NCI-H2227 (cell line): ENCODE results near the gene SELENOO.
A peak's percentile ranks its signal among the peaks of the same experiment; 100 is the strongest.

Source experiments
- DNase-seq: peaks from one replicate; lab custom pipeline; 2025; ENCODE audit not compliant: unreplicated experiment; lab: John Stamatoyannopoulos, UW

SELENOO gene

DNA sequence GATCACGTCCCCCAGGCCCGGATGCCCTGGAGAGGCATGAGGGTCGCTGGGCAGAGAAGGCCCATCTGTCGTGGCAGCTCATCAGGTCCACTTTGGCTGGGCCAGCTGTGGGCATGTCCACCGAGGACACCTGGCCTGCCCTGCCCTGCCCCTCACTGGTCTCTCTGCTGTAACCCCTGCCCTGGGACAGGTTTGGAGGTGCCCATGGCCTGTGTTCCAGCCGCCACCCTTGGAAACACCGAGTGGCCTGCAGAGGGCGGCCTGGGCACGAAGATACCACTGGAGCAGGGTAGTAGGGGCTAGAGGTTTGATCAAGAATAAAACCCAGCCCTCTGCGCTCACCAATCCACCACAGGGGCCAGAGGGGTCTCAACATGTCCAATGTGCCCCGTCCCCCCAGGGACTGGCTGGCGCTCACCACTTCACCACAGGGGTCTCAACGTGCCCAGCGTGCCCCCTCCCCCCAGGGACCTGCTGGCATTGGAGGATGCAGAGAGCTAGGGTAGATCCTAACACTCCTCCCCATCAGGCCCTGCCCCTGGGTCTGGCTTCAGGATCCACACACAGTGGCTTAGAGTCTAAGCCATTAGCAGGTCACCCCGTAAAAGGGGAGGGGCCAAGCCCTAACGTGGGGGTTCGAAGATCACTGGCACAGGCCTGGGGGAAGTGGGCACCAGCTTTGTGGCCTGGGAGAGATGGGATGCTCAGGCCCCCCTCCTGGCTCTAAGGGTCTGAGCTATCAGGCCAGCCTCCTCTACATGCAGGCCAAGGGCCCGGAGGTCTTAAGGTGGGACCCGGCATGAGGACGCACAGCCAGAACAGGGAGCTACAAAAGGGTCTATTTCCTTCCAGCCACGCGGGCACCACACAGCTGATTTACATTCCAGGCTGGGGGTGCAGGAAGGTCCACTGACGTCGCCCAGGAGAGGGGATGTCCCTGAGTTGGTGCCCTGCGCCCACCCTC is 51.6 kb downstream of the SELENOO start:
- peak; percentile 32 for DNase-seq

GRCh38 chr22:50253046-50253915 is 52.5 kb downstream of the SELENOO start:
- no peak for DNase-seq

DNA sequence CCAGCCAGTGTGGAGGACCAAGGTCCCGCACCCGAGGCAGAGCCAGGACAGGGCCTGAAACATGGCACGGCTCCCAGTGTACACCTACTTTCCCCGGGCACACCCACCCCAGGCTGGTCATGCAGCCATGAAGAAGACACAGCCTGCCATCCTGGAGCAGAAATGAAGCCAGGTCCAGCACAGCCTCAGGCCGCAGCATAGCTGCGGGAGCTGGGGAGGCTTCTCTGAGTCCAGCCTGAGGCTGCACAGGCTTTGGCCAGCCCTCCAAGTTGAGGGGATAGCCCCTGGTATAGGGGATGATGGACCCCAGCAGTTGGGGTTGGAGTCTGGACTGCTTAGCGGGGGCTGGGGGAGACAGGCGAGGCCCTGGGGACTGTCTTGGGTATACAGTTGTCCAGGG is 53.1 kb downstream of the SELENOO start:
- DNase-seq, result no peak

- DNase-seq, result no peak
Measured at GRCh38 chr22:50255099-50255498, 54.3 kb downstream of the SELENOO start.

DNA sequence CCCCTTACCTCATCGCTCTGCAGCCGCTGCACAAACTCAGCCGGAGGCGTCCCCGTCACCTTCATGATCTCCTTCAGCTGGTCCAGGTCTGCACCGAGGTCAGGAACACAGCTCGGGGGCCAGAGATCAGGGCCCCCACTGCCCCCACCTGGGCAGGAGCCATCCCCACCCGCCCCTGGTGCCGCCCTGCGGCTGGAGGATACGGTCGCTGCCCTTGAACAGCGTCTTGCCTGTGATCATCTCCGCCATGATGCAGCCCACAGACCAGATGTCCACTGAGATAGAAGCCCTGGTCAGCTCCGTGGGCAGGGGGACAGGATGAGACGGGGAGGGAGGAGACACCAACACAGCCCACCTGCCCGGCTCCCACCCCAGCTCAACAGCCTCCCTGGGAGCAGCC is 54.8 kb downstream of the SELENOO start:
- DNase-seq, result no peak

DNA sequence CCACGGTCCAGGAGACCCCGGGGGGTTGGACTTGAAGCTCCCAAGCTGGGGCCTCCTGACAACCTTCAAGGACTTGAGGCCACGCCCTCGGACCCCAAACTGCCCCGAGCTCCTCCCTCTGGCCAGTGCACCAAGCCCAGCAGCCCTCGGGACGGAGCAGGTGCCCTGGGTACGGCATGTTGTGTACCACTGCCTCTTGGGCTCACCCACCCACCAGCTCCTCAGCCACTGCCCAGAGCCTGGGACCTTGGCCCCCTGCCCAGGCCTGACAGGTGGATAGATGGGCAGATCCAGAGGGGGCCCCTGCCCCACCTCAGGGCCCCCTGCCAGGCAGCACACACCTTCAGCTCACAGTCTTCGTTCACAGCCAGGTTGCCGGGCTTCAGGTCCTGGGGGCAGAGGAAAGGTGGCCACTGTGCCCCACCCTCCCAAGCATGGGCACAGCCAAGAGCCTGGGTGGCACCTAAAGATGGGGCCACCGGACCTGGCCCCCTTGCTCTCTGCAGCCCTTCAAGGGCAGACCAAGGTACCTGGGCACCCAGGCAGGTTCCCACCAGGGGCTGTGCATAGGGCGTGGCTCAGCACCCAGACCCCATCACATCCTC is 55.5 kb downstream of the SELENOO start:
- no peak for DNase-seq

DNA sequence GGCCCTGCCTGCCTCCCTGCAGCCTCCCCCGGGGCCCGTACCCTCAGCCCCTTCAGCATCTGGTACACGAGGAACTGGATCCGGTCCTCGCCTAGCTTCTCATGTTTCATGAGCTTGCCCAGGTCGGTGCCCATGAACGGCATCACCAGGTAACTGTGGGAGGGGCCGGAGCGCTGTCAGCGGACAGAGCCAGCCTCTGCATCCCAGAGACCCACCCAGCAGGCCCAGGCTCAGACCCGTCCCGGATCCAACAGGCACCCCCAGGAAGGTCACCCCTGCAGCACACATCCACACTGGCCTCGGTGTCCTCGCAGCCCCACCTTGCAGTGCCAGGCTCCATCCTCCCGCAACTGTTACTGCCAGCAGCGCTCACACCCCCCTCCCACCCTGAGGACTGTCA is 56.2 kb downstream of the SELENOO start:
- no peak for DNase-seq

DNA sequence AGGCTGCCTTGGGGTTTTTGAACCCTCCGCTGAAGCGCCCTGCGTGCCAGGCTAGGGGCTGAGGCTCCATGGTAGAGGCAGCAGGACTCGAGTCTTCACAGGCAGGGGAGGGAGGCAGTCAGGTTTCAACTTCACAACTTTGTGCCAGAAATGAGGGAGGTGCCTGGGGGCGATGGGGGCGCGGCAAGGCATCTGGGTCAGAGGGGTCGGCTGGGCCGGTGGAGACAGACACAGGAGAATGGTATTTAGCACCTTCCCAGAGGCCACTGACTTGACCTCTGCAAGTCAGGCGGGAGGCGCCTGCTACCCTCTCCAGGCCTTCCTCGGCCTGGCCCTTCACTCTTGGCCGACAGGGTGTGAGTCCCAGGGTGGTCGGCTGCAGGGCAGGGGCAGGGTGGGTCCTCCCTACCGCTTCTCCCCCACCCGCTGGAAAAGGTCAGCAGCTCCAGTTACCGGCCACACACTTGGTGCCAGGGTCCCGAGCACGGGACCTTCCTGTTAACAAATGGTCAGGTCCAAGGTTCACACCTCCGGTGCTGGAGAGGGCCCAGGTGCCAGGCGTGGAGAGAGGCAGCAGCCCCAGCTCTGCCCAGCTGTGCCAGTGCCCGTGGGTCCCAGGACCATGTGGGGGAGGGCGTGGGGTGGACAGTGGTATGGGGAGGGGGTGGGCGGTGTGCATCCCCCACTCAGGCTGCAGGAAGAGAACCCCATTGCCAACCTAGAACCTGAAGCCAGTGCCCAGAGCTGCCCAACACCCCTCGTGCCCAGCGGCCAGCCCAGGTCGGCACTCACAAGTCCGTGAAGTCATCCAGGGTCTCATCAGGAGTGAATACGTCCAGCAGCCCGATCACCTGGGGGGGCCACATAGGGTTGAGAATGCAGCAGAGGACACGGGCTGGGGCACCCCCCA is 56.9 kb downstream of the SELENOO start:
- DNase-seq, result no peak

- no peak for DNase-seq
Measured at GRCh38 chr22:50258361-50259292, 57.8 kb downstream of the SELENOO start.

- DNase-seq, result no peak
Measured at GRCh38 chr22:50259302-50259701, 58.5 kb downstream of the SELENOO start.

DNA sequence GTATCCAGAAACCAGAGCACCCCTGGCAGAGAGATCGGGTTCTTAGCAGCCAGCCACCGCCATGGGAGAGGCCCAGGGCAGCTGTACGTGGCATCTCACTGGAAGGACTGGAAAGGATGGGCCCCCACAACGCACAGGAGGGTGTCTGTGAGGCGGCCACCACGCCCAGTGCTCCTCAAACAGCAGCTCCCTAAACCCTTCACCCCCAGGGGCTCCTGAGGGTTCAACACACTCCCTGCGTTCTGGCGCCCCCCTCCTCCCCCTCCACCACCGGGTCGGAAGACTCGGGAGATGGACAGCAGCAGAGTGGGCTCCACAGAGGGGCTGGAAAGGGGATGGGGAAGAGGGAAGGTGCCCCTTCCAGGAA is 59.6 kb downstream of the SELENOO start:
- DNase-seq, result no peak

DNA sequence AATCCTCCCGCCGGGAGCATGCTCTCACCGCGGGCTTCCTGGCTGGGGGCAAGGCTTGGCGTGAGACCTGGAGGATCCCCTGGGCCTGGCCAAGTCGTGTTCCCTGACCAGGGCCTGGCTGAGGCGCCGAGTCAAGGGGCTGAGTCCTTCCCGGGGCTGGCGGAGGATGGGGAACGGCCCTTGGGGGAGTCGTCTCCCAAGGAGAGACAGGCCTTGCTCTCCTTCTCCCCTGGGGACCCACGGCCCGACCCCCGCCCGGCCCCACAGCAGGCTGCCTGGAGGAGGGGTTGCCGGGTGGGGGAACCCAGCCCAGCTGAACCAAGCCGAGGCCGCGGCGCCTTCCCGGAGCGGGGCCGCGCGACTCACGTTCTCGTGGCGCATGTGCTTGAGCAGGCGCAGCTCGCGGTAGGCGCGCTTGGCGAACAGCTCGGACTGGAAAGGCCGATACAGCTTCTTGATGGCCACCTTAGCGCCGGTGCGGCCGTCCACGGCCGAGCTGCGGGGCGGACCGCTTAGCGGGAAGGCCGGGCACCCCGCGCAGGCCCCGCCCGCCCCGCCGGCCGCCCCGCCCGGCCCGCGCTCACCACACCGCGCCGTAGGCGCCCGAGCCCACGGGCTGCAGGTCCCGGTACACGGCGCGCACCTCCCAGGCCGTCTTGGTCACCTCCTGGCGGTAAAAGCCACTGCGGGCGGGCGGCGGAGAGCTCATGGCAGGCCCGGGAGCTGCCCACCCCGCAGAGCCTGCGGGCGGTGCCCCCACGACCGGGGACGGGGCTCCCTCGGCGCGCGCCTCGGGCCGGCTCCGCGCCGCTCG is 60.2 kb downstream of the SELENOO start:
- DNase-seq, result peak; percentile 64

GRCh38 chr22:50261615-50262459 is 61.0 kb downstream of the SELENOO start, which contains the start of gene MAPK12:
Gene MAPK12 (minus strand): TSS chr22:50261683. CDS start chr22:50261509, 174 bp downstream.
- DNase-seq, result peak; percentile 65

- DNase-seq, result no peak
Measured at GRCh38 chr22:50262460-50262911, 61.7 kb downstream of the SELENOO start.

GRCh38 chr22:50262973-50263617 is 62.3 kb downstream of the SELENOO start:
- no peak for DNase-seq

DNA sequence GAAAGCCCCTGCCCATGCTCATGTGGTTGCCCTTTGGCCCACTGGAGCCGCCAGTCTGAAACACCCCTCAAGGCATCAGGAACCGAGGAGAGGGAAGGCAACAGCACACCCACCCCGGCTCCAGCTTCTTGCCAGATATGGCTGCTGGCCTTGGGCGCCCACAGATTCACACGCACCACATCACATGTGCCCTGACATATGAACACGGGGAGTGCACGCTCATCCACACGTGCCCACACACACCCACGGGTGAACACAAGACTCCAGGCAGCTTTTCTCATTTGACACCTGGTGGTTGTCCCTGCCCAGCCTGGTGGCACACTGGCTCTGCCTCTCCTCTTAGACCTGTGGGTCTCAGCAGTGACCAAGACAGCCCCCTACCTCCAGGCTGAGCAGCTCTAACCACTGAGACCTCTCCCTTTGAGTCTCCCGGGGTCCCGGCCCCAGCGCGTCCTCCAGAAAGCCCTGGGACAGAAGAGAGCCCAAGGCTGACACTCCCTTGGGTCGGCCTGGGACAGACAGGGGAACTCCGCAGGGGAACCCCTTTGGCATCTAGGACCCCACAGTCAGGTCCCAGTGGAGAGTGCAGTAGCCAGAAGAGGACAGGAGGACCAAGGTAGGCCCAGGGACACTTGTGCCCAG is 63.4 kb downstream of the SELENOO start:
- no peak for DNase-seq
